DLD1 (cell line): ENCODE measurements around the gene PLEKHG2.
"Not testable (repeated sequence)": the region's sequence is repeated elsewhere in the genome, so short reads cannot be mapped to it uniquely, and the experiment has no call there.

Experiments
- in situ Hi-C: cut with HindIII; loops from 2 replicates; pipeline ENCODE4 v1.10.0; 2017; ENCODE audit warnings: low sequenced_read_pairs

Gene PLEKHG2

GRCh38 chr19:39446365-39447084, 34.1 kb downstream of the PLEKHG2 start:
- in situ Hi-C loops: no loop called here

GRCh38 chr19:39448271-39448670, 35.8 kb downstream of the PLEKHG2 start:
- in situ Hi-C loops: no loop called here

- in situ Hi-C loops: no loop called here
Measured at GRCh38 chr19:39449116-39449797, 36.8 kb downstream of the PLEKHG2 start.

GRCh38 chr19:39451257-39451656, 38.8 kb downstream of the PLEKHG2 start:
- in situ Hi-C loops: not testable (repeated sequence)

- in situ Hi-C loops: no loop called here
Measured at GRCh38 chr19:39463403-39463802, 50.9 kb downstream of the PLEKHG2 start.

GRCh38 chr19:39465956-39466747, 53.7 kb downstream of the PLEKHG2 start:
- in situ Hi-C loops: no loop called here

- in situ Hi-C loops: no loop called here
Measured at GRCh38 chr19:39467941-39468340, 55.5 kb downstream of the PLEKHG2 start.

GRCh38 chr19:39469036-39469435, 56.6 kb downstream of the PLEKHG2 start:
- in situ Hi-C loops: no loop called here

GRCh38 chr19:39469567-39469966, 57.1 kb downstream of the PLEKHG2 start:
- in situ Hi-C loops: no loop called here

- in situ Hi-C loops: no loop called here
Measured at GRCh38 chr19:39470724-39471339, 58.4 kb downstream of the PLEKHG2 start.

- in situ Hi-C loops: no loop called here
Measured at GRCh38 chr19:39471756-39472536, 59.5 kb downstream of the PLEKHG2 start.

GRCh38 chr19:39472746-39473442, 60.4 kb downstream of the PLEKHG2 start:
- in situ Hi-C loops: no loop called here

GRCh38 chr19:39473443-39473960, 61.0 kb downstream of the PLEKHG2 start:
- in situ Hi-C loops: no loop called here

- in situ Hi-C loops: no loop called here
Measured at GRCh38 chr19:39474139-39474620, 61.7 kb downstream of the PLEKHG2 start.

- in situ Hi-C loops: no loop called here
Measured at GRCh38 chr19:39475748-39476147, 63.3 kb downstream of the PLEKHG2 start.
